T-cell (primary cell): ENCODE results near the gene APOBEC3H. TPM values are rescaled to one million over a fixed set of nuclear protein-coding genes. Genes with fewer than 3 reads are reported as not detected.

ENCODE experiments used
- ATAC-seq, 4 experiments: fragments of 200-7000 bp in 3 of 4; fragments of 150-1000 bp in 1 of 4; cut with Tn5 transposase; replicated peaks in 1 of 4; 1 replicate in 3 of 4; 2 replicates in 1 of 4; pipeline ENCODE4 v1.10.0; 2021; ENCODE audit warnings: moderate library complexity in 3 of 4, mild to moderate bottlenecking in 2 of 4, moderate number of reproducible peaks in 1 of 4
- CTCF ChIA-PET, 2 donors: fragments of 300-600 bp; sonication (Branson Sonifier 250); formaldehyde crosslinking; loops; one replicate each; lab custom pipeline; 2022; ENCODE audit warnings: antibody characterized with exemption in 2 of 2; lab: Charles Lee
- POLR2A ChIA-PET, 2 donors: fragments of 300-600 bp; sonication (Branson Sonifier 250); formaldehyde crosslinking; loops; one replicate each; lab custom pipeline; 2022; ENCODE audit warnings: antibody characterized with exemption in 2 of 2; lab: Charles Lee
- DNase-seq, 35 experiments: peaks; one replicate each; pipeline versions ENCODE4 v3.0.0 to v3.0.0-alpha.2; 2013 to 2023
- H3K27ac ChIP-seq: one replicate; pipeline ENCODE4 v1.5.1; 2013; ENCODE audit warnings: low read length
- H3K27me3 ChIP-seq, 2 experiments: replicated peaks in 1 of 2; 1 replicate in 1 of 2; 2 replicates in 1 of 2; pipeline versions ENCODE4 v1.6.1 to v1.7.0; 2013; ENCODE audit warnings: low read length in 1 of 2, mixed read lengths in 1 of 2; ENCODE audit not compliant: control insufficient read depth in 2 of 2, insufficient read depth in 2 of 2; ENCODE audit errors: extremely low read depth in 1 of 2
- H3K36me3 ChIP-seq, 2 donors: 1 replicate in 1 of 2; 2 replicates in 1 of 2; pipeline versions ENCODE4 v1.6.1 to v1.7.0; 2013; ENCODE audit warnings: low read length in 1 of 2; ENCODE audit not compliant: control insufficient read depth in 2 of 2, insufficient read depth in 1 of 2; ENCODE audit errors: extremely low read depth in 1 of 2
- H3K4me1 ChIP-seq, 2 experiments: 1 replicate in 1 of 2; 2 replicates in 1 of 2; pipeline versions ENCODE4 v1.6.1 to v1.7.0; 2013; ENCODE audit warnings: low read length in 2 of 2, mixed read lengths in 1 of 2; ENCODE audit not compliant: insufficient read depth in 2 of 2, control insufficient read depth in 1 of 2; ENCODE audit errors: extremely low read depth in 1 of 2
- H3K4me3 ChIP-seq, 2 donors: 1 replicate in 1 of 2; 2 replicates in 1 of 2; pipeline versions ENCODE4 v1.5.1 to v1.7.0; 2013; ENCODE audit warnings: mild to moderate bottlenecking in 2 of 2, low read length in 1 of 2, moderate library complexity in 1 of 2; ENCODE audit not compliant: control insufficient read depth in 1 of 2; ENCODE audit errors: extremely low read depth in 1 of 2
- H3K9me3 ChIP-seq: 2 replicates; pipeline ENCODE4 v1.7.0; 2013
- H3K27ac Mint-ChIP-seq, 2 donors: one replicate each; pipeline ENCODE4 v1.8.0; 2020 to 2021; ENCODE audit warnings: mild to moderate bottlenecking in 2 of 2, mixed read lengths in 2 of 2
- H3K27me3 Mint-ChIP-seq, 2 donors: one replicate each; pipeline ENCODE4 v1.8.0; 2021 to 2022; ENCODE audit warnings: mixed read lengths in 2 of 2
- H3K36me3 Mint-ChIP-seq: one replicate; pipeline ENCODE4 v1.8.0; 2021; ENCODE audit warnings: mixed read lengths
- H3K4me1 Mint-ChIP-seq, 3 donors: one replicate each; pipeline ENCODE4 v1.8.0; 2020 to 2022; ENCODE audit warnings: mixed read lengths in 3 of 3, mild to moderate bottlenecking in 1 of 3
- H3K4me3 Mint-ChIP-seq, 3 donors: one replicate each; pipeline ENCODE4 v1.8.0; 2020 to 2022; ENCODE audit warnings: mild to moderate bottlenecking in 3 of 3, mixed read lengths in 3 of 3, moderate library complexity in 3 of 3
- H3K9me3 Mint-ChIP-seq, 3 donors: one replicate each; pipeline ENCODE4 v1.8.0; 2020 to 2022; ENCODE audit warnings: mixed read lengths in 3 of 3
- WGBS: methylation state at CpG from one replicate; pipeline ENCODE4 v1.1.5; 2013; ENCODE audit warnings: missing lambda C conversion rate; ENCODE audit not compliant: insufficient coverage; 5-methylcytosine and 5-hydroxymethylcytosine counted together
- total RNA-seq, 35 experiments: library from RNA in 6 of 35; stranded (reverse) in 6 of 35; fragments of 120-200 nt in 1 of 35; gene quantifications; one replicate each; pipeline versions ENCODE4 v1.2.1 to v1.2.4 and lab custom pipeline; 2013 to 2026

The APOBEC3H gene
- total RNA-seq, 5 donors from 2014 or later (not counting 1 experiment from before 2014, with no cell fraction given) = 1.1 to 6.9 (median 6.1) TPM

DNA sequence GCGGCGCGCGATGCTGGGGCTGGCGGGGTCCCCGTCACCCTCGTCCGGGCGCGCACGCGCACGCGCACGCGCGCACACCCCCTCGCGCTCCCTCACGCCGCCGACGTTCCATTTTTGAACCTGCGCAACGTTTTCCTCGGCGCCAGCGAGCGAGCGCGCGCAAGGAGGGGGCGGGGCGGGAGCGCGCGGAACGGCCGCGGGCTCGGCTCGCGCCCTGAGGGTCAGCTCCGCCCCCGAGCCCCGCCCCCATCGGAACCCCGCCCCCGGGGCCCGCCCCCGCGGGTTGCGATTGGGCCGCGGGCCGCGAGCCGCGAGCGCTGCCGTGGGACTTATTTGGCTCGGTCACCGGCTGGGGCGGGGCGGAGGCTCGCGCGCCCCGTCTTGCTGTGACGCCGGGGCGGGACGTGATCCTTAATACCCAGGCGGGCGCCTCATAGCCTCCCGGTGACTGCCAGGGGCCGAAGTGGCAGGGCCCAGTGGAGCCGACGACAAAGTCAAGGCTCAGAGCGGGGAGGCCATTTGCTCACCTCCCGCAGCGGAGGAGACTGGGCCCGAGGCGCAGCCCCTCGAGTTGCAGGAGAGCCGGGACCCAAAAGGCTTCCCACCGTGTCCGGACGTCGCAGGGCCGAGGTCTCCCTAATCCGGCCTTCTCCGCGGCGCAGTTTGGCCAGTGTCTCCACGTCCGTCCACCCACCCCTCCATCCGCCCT is 55.6 kb downstream of the APOBEC3H start, which contains the start of gene CBX7:
TSS of gene CBX7 (minus strand) at position 170 of the 709 bp plus-strand sequence. CDS start 236 bp downstream, outside the sequence.
- peaks cover 0 to 18% of the 10 kb centered on the region in 2 donors for H3K36me3 ChIP-seq
- DNase-seq (peak; percentile 82 to 99 (median 91)), ATAC-seq (peak; percentile 85 to 90 (median 87))
- H3K27ac Mint-ChIP-seq = peak within 1 kb of the TSS; percentile 89 to 91
- H3K4me1 ChIP-seq = peaks cover 4 to 55% of the 10 kb centered on the region in 2 experiments
- H3K27ac ChIP-seq = peak within 1 kb of the TSS; percentile 86
- peaks cover 0 to 4% of the 10 kb centered on the region in 2 experiments for H3K27me3 ChIP-seq
- H3K27me3 Mint-ChIP-seq = no peaks in the 10 kb centered on the region
- H3K4me3 Mint-ChIP-seq = peak within 1 kb of the TSS; percentile 82 to 91 (median 86)
- CTCF ChIA-PET = interaction anchor here in 1 of 2 donors (0.5 to 1.0 kb wide), 7 partner anchors 18 to 598 kb away, joined by 3 to 10 read pairs (median 4); partner anchors contain the start of gene RPL3
- H3K9me3 ChIP-seq = no peaks in the 10 kb centered on the region
- H3K4me3 ChIP-seq = peak within 1 kb of the TSS; percentile 77 to 86
- WGBS = under 1% methylated on average over 98 of the region's 98 CpGs
- H3K9me3 Mint-ChIP-seq = no peaks in the 10 kb centered on the region
- peaks cover 38 to 46% (median 44%) of the 10 kb centered on the region in 3 donors for H3K4me1 Mint-ChIP-seq
- H3K36me3 Mint-ChIP-seq = peaks cover 3% of the 10 kb centered on the region
- POLR2A ChIA-PET = interaction anchor here (0.6 to 1.0 kb wide), 2 partner anchors 8 to 167 kb away, joined by 3 to 4 read pairs; partner anchors contain the start of gene RPL3 (in 1 of the 2)

DNA sequence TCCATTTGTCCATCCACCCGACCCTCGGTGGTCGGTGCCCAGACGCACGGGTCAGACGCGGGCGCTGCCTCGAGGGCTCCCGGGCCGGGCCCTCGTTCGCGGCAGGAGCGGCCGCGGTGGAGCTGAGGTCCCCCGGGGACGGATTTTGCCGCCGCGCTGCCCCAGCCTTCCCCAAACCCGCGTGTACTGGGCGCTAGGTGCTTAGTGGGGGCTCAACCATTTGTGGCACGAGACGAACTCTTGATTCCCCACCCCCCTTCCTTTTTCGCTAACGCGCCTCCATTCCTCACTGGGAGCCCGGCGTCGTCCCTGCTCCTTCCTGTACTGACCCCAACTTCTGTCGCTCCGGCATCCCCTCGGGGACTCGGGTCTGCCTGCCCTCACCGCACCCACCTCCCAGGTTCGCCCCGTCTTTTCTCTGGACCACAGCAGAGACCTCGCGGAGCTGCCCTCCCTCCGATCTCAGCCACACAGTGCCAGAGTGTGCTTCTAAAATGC is 56.2 kb downstream of the APOBEC3H start:
- Mint-ChIP-seq H3K4me3 (peak overlapping the region; percentile 82 to 91 (median 86)), H3K36me3 (peaks cover 3% of the 10 kb centered on the region), H3K27ac (peak overlapping the region; percentile 66 to 86), H3K27me3 (no peaks in the 10 kb centered on the region), H3K4me1 (peaks cover 33 to 40% (median 38%) of the 10 kb centered on the region in 3 donors), H3K9me3 (no peaks in the 10 kb centered on the region)
- ATAC-seq = peak in 2 of 4 experiments; percentile 1 to 3
- peak in 1 of 35 experiments; percentile 15 for DNase-seq
- POLR2A ChIA-PET = interaction anchor here (0.6 to 1.0 kb wide), 2 partner anchors 9 to 166 kb away, joined by 3 to 4 read pairs; partner anchors contain the start of gene RPL3 (in 1 of the 2)
- CTCF ChIA-PET = interaction anchor here in 1 of 2 donors (0.8 to 1.0 kb wide), 2 partner anchors 166 to 283 kb away, joined by 3 to 4 read pairs; partner anchors contain the start of gene RPL3
- WGBS = 5% methylated on average over 43 of the region's 43 CpGs
- peak overlapping the region; percentile 74 to 86 for H3K4me3 ChIP-seq
- peaks cover 0 to 12% of the 10 kb centered on the region in 2 donors for H3K36me3 ChIP-seq
- peaks cover 0 to 4% of the 10 kb centered on the region in 2 experiments for H3K27me3 ChIP-seq
- peaks cover 4 to 48% of the 10 kb centered on the region in 2 experiments for H3K4me1 ChIP-seq
- peak overlapping the region; percentile 86 for H3K27ac ChIP-seq
- H3K9me3 ChIP-seq = no peaks in the 10 kb centered on the region

Other genes with a start within 250 kb of the APOBEC3H start
- gene CBX6, start 225.0 kb upstream of the APOBEC3H start, total RNA-seq = 10 to 100 TPM; 41.2 to 92.0 (median 87.1) TPM
- gene APOBEC3A, start 139.6 kb upstream of the APOBEC3H start, total RNA-seq = not detected
- gene APOBEC3B, start 114.9 kb upstream of the APOBEC3H start, total RNA-seq = 1 to 10 TPM; 1.4 to 2.4 (median 1.9) TPM
- gene APOBEC3C, start 83.0 kb upstream of the APOBEC3H start, total RNA-seq = 10 to 100 TPM; 32.9 to 61.7 (median 52.1) TPM
- 10 to 100 TPM; 17.1 to 27.2 (median 24.4) TPM for gene APOBEC3D, start 76.1 kb upstream of the APOBEC3H start, total RNA-seq
- gene APOBEC3F, start 56.4 kb upstream of the APOBEC3H start, total RNA-seq = 10 to 100 TPM; 14.3 to 29.1 (median 18.5) TPM
- gene APOBEC3G, start 20.0 kb upstream of the APOBEC3H start, total RNA-seq = 10 to 100 TPM; 29.7 to 71.3 (median 62.7) TPM
- 100 to 1,000 TPM in 3 of 5 donors, 10 to 100 TPM in 2; 67.4 to 160 (median 149) TPM for gene CBX7, start 55.4 kb downstream of the APOBEC3H start, total RNA-seq
- gene PDGFB, start 147.7 kb downstream of the APOBEC3H start, total RNA-seq = 10 to 100 TPM in 2 of 5 donors, 1 to 10 TPM in 3; 2.9 to 18.3 (median 4.6) TPM
- gene RPL3, start 222.4 kb downstream of the APOBEC3H start, total RNA-seq = 1,000 to 10,000 TPM; 3,304 to 3,660 (median 3,479) TPM